DMS153 (cell line): ENCODE results near the gene C15orf39.
A peak's percentile ranks its signal among the peaks of the same experiment; 100 is the strongest.
"Not testable (repeated sequence)": the region's sequence is repeated elsewhere in the genome, so short reads cannot be mapped to it uniquely, and the experiment has no call there.

Experiments used
- DNase-seq: peaks from one replicate; lab custom pipeline; 2025; lab: John Stamatoyannopoulos, UW

Gene C15orf39

DNA sequence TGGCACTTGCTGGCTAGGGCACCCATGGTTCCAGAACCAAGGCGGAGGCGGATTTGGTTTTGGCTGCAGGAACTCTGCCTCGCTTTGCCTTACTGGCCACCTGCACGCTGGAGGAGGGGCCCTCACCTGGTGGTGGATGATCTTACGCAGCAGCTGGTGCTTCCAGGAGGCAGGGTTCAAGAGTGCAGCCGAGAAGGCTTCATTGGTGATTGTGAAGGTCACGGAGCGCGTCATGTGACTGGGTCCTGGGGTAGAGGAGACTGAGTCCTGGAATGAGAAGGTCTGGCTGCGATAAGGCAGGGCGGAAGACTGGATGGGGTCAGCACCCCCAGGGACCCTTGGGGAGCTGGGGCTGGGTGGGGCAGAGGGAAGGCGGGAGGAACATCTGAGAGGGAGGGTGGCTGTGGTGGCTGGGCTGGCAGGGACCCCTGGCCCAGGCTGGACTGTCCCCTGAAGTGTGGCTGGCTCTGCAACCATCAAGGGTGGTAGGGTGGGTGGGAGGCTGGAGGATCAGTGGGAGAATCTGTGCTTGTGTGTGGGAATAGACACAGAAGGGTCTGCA, 30.7 kb downstream of the C15orf39 start:
- no peak for DNase-seq

DNA sequence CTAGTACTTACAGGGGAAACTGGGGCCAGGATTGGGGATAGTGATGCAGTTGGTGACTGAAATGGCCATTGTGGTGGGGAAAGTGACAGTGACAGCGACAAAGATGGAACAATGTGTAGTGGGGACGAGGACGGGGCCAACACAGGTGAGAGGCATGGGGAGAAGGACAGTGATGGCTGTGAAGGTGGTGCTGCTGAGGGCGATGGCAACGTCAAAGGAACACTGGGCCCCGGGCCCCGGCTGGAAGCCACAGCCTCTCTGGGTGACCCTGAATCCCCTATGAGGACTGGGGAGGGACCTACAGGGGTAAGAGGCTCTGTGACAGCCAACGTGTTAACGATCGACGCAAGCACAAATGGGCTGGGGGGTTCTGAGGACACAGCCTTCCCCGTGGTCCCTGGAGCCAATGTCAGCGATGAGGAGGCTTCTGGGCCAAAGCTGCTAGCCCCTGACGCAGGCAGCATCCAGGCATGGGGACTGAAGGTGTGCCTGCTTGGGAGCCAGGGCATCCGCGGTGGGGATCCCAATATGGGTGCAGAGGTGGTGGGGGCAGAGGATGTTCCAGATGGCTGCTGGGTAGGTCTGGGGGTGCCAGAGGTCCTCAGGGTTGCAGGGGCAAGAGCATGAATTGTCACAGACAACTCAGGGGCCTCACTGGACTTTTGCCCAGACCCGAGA, 31.3 kb downstream of the C15orf39 start:
- DNase-seq = no peak

DNA sequence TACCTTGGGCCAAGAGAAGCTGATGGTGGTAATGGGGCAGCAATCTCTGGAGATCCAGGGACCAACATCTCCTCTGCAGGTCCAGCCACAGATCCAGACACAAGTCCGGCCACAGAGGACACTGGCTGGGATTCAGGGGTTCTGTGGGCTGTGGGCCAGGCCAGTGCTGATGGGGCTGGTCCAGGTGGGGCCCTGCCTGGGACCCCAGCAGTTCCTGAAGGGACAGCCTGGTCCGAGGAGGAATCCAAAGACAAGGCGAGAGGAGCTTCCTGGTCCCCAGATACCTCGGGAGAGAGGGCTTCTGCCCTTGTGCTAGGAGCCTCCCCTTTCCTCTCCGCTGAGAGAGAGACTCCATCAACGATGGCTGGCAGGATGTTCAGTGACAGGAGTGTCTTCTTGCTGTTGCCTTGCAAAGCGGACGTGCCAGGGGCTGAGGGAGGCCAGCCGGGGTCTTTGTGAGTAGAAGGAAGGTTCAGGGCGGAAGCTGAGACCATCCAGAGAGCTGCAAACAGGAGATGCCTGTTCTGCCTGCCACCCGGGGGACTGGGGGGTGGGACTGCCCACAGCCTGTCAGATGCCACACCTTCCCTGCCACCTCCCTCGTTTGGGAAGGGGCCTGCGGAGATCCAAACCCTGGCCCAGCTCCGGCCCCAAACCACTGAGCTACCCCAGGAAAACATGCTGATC, 32.0 kb downstream of the C15orf39 start:
- no peak for DNase-seq

DNA sequence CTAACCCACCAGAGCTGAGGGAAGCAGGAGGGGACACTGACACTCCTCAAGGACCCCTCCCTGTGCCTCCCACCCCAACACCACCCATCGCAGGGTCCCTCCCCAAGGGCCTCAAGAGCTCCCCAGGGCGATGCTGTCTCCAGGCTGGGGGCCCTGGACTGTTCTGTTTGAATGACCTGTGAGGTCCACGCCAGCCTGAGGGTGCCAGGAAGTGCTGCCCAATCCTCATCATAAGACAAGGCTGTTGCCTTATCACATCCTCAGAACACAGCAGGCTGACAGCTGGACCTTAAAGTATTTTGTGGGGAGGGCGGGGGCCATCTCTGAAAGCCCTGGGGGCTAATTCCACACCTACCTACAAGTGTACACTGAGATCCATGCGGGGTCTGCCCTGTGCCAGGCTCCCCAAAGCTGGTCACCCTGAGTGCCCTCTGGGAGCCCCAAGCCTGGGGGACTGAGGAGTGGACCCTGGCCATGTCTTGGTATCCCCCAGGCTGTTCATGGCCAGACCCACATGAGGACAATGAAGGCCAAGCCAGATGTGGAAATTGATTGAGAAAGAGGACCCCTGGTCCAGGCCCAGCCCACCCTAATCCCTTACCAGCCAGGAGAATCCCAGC, 32.6 kb downstream of the C15orf39 start:
- no peak for DNase-seq

DNA sequence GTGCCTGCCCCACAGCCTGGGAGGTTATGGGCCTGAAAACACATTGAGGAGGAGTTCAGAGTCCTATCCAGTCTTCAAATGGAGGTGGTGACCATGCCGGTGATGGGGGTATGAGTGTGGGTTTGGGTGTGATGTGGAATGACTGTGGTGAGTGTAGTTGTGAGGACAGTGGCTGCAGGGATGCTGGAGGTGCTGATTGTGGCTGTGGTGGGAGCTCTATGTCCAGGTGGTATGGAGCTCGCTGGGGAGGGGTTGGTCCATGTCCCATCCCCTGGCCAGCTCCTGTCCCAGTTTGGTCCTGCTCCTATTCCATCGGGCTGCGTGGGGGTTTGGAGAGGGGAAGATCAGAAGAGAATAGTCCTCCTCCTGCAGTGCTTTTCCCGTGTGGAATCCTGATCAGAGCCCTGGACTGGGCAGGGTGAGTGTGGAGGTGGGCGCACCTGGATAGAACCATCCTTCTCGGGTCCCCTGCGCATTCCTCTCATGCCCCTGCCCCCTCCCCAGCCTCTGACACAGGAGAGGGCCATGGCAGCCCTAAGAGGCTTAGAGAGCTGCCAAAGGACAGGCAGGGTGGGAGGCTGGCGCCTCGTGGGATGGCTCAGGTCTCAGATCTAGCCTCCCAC, 33.5 kb downstream of the C15orf39 start:
- no peak for DNase-seq

DNA sequence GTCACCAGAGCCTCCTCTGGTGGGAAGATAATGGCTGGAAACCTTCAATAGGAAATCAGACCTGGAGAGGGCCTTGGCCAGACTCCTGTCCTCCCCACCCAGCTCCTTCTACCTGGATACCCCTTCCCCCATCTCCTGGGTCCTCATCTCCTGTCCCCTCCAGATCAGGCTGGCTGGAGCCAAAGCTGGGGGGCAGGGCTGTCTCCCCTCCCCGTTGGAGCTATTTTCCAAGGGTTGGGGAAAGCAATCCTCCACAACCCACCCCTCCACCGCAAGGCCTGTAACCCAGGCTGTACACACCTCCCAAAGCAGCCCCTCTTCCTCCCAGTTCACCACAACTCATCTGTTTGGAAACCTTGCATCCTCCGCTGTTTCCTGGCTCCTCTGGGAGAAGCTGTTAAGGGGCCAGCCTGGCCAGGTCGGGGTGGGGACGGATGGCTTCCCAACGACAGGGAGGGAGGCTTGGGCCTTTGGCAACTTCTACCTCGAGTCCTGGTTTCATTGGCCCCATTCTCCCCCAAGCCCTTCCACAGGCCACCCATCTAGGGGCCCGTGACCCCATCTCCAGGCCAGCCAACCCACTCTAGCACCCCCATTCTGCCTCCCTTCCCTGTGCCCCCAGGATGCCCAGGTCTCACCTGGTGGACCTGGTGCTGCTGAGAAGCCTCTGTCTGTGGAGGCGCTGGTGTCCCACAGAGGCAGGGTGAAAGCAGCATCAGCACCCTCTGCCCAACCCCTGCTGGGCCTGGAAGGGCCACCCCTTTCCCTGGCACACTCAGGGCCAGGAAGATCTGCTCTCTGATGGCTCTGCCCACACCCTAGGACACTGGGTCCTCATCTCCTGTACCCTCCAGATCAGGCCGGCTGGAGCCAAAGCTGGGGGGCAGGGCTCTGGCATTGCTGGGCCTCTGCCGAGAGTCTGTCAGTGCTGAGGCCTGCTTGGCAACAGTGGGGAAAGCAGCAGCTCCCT, 34.4 kb downstream of the C15orf39 start:
- DNase-seq = no peak

DNA sequence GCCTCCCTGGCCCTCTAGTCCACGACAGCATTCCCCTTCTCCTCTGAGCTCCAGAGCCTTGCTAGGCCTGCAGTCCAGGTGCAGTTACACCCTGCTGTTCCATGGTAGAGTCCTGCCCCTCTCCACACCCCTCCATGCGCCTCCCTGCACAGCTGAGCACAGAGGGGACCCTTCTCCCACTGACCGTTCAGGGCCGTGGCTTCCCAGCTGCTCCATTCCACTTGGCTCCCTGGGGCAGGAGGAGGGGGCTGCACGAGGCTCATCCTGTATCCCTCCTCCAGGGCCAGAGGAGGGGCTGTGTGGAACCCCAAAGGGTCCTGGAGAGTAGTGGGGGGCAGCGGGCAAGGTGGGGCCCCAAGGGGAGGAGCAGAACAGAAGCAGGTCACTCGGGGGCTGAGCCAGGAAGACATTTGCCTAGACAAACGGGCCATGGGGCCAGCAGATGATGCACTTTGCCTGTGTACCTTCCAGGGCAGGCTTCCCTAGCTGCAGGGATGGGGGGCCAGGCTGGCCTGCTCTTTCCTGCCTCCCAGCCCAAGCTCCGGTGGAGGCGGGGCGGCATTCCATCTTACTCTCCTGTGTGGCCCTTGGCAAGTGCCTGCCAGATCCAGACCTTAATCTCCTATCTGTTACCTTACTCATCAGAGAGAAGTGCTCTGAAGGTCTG, 35.8 kb downstream of the C15orf39 start:
- no peak for DNase-seq

DNA sequence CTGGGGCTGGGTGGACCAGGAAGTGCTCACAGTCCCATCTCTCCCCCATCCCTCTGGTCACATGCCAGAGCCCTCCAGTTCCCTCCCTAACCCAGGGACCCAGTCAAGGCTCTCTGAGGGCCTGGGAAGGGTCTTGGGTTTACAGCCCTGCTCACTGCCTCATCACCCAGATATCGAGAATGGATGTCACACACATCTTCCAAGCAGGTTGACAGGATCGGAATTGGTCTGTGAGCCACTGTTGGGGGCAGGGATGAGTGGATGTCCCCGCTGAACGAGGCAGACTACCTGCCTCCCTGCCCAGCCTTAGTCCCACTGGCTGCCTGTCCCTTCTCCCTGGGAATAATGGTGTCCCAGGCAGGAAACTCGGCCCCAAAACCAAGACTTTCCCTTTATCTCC, 36.5 kb downstream of the C15orf39 start:
- DNase-seq = no peak

DNA sequence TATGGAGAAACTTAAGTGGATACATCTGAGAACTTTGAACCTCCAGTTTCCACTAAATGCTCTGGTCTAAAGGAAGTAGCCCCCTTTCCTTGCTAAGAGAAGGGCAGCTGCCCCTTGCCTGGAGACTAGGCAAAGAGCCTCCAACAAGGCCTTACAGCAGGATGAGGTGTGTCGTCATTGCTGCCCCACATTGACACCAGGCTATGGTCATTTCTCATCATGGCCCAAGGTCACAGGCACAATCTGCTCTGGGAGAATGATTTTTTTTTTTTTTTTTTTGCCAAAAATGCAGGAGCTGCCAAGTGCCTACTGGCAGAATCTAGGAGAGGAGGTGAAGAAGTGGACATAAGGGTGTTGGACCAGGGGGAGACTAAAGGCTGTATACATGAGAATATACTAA, 44.1 kb downstream of the C15orf39 start:
- not testable (repeated sequence) for DNase-seq

DNA sequence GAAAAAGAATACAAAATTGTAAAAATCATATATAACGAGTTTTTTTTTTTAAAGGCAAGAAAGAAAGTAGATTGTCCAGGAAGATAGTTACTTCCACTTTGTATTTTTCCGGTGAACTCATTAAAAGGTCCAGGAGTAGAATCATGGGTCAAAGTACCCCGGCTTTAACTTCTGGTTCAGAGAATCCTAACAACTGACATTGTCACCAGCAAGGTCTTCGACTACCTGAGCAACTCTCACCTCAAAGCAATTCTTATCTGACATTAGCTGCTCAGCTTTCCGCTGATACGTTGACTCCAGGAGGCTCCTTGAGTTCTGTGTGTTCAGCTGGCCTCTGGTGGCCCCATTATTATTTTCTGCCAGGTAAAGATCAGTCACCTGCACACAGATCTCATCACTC, 47.3 kb downstream of the C15orf39 start:
- peak; percentile 6 for DNase-seq

DNA sequence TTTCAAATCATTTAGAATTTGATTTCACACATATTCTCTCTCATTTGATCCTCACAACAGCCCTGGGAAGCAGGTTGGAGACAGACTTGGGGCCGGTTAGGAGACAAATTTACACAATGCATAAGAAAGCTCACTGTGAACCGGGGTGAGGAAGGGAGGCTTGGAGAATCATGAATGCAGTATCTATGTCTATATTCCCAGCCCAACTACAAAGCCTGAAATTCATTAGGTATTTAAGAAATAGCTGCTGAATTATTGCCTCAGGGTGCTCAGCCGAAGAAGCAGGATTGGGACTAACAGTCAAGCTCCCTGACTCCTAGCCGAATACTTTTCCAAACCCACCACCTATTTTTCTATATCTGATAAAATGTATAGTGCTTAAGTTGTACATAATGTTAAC, 48.0 kb downstream of the C15orf39 start:
- no peak for DNase-seq

DNA sequence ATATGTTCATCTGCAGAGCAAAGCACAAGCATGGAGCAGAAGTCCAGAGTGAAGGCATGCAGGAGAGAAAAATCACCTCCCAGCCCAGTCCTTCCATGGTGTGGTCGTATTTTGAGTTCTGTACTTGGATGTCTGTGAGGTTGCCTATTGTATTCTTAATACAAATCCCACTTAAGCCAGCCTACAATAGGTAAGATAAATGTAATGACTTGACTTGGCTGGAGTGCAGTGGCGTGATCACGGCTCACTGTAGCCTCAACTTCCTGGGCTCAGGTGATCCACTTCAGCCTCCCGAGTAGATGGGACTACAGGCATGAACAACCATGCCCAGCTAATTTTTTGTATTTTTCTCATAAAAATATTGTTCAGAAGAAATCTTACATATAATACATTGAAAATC, 49.7 kb downstream of the C15orf39 start:
- DNase-seq = not testable (repeated sequence)

DNA sequence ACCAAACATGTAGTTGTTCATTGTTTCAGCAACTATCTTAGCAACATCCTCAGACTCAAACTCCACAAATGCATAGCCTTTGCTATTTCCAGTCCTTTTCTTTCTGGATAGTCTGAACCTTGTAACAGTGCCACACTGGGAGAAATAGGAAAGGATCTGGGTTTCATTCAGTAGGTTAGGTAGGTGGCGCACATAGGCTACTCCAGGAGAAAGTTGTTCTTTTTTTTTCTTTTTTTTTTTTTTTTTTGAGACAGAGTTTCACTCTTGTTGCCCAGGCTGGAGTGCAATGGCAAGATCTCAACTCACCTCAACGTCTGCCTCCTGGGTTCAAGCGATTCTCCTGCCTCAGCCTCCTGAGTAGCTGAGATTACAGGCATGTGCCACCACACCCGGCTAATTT, 50.6 kb downstream of the C15orf39 start:
- not testable (repeated sequence) for DNase-seq

DNA sequence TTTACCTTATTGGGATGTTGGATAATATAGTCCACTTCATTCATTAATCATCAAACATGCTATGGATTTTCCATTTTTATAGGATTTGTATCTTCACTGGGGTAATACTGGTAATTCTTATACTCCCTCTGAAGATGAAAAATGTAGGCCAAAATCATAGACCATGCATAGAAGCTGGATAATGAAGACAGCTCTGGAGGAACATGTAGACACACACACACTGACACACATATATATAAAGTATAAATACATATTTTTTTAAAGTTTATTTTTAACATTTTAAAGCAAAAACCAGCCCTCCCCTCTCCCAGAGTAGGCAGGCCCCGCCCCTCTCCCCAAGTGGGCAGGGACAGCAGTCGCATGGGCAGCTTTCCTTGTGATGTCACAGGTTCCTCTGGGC, 56.4 kb downstream of the C15orf39 start, which contains the start of gene GOLGA6C:
TSS of gene GOLGA6C (plus strand) at position 301 of the 400 bp plus-strand sequence. CDS start 265 bp downstream, outside the sequence.
- not testable (repeated sequence) for DNase-seq

DNA sequence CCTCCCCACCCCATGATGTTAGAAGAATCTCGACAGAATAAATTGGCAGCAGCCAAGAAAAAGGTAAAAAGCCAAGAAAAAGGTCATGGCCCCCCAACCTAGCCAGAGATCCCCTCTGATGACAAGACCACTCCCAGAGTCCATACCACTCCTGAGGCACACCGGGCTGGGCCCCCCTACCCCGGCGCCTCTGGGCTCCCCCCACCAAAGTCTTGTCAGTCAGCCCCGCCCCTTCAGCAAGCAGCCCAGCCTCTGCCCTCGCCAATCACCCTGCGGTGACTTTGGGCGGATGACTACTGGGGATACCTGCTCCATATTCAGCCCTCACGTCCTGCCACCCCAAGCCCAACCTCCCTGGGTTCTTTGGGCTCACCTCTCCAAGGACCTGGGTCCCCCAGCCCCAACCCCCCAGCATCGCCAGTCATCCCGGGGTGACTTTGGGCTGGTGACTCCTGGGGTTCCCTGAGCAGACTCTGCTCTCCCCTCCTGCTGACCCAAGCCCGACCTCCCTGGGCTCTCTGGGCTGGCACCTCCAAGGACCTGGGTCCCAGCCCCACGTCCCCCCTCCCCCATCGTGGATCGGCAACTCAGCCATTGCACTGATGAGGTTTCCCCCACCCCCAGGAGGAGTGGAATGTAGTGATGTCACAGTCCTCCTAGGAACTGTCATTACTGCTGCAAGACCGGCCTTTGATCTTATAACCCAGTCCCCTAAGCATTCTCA, 57.1 kb downstream of the C15orf39 start:
- not testable (repeated sequence) for DNase-seq

DNA sequence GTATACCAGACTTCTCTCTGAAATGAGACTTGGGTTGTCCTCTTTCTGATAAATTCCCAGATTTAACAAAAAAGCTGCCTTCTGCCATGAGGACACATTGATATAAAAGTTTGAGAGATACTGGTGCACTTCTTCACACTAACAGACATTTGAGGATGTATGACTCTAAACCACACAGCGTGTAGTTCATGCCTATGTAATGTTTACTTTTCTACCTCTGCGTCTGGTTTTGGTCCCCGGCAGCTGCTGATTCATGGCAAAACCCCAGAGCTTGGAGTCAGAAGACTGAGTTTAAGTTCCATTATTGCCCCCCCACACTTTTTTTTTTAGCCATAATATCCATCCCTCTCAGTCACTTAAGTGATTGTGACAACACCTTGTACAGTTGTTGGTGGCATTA, 58.2 kb downstream of the C15orf39 start:
- not testable (repeated sequence) for DNase-seq
